Aorta (tissue), 5 donors: ENCODE measurements around the gene SVOP. TPM values are rescaled to one million over a fixed set of nuclear protein-coding genes. Genes with fewer than 3 reads are reported as not detected.
A peak's percentile ranks its signal among the peaks of the same experiment; 100 is the strongest.
"Not testable (repeated sequence)": the region's sequence is repeated elsewhere in the genome, so short reads cannot be mapped to it uniquely, and the experiment has no call there.

ENCODE experiments used
- ATAC-seq: fragments of 200-7000 bp; cut with Tn5 transposase; one replicate; pipeline ENCODE4 v1.9.1; 2022; ENCODE audit warnings: moderate library complexity; ENCODE audit not compliant: low FRiP score
- DNase-seq, 2 donors: peaks; one replicate each; pipeline ENCODE4 v3.0.0-alpha.2; 2020
- H3K27ac ChIP-seq, 2 donors: one replicate each; pipeline ENCODE4 v1.5.1; 2013; ENCODE audit warnings: low read length in 2 of 2, mild to moderate bottlenecking in 2 of 2, moderate library complexity in 2 of 2, control low read depth in 1 of 2, inconsistent platforms in 1 of 2, low read depth in 1 of 2
- H3K27me3 ChIP-seq, 2 donors: one replicate each; pipeline ENCODE4 v1.6.1; 2013; ENCODE audit warnings: control low read depth in 1 of 2, low read length in 1 of 2, mild to moderate bottlenecking in 1 of 2, moderate library complexity in 1 of 2; ENCODE audit not compliant: insufficient read depth in 2 of 2, control insufficient read depth in 1 of 2
- H3K36me3 ChIP-seq, 2 donors: one replicate each; pipeline ENCODE4 v1.6.1; 2013; ENCODE audit warnings: control low read depth in 1 of 2, low read length in 1 of 2, mild to moderate bottlenecking in 1 of 2; ENCODE audit not compliant: insufficient read depth in 2 of 2, control insufficient read depth in 1 of 2
- H3K4me1 ChIP-seq, 2 donors: one replicate each; pipeline ENCODE4 v1.6.1; 2013; ENCODE audit warnings: low read length in 2 of 2, control low read depth in 1 of 2, mild to moderate bottlenecking in 1 of 2, moderate library complexity in 1 of 2; ENCODE audit not compliant: insufficient read depth in 2 of 2, control insufficient read depth in 1 of 2
- H3K4me3 ChIP-seq, 2 donors: one replicate each; pipeline ENCODE4 v1.5.1; 2013; ENCODE audit warnings: low read length in 2 of 2, control low read depth in 1 of 2, mild to moderate bottlenecking in 1 of 2
- H3K9me3 ChIP-seq: one replicate; pipeline ENCODE4 v1.6.1; 2013; ENCODE audit warnings: mild to moderate bottlenecking, low read length; ENCODE audit not compliant: control insufficient read depth
- WGBS, 2 donors: extraction: QIAGEN DNeasy Blood & Tissue Kit; methylation state at CpG; one replicate each; pipeline ENCODE4 v1.1.7; 2013; 5-methylcytosine and 5-hydroxymethylcytosine counted together
- intact Hi-C, 2 donors: fragments of 100-400 bp; cut with DNase I; formaldehyde crosslinking; loops; one replicate each; pipeline versions ENCODE4 v1.14.2 to v1.15.0; 2022
- polyA plus RNA-seq, 2 donors: library from polyadenylated mRNA; stranded (reverse); fragments of 200-250 nt; gene quantifications; one replicate each; pipeline ENCODE4 v1.2.3, GENCODE V29; 2013
- total RNA-seq, 2 donors: library from RNA; stranded (reverse); fragmentation: NEBNext Ultra II Directional; extraction: Animal tissue kit (Norgen Biotek cat#: 25700); gene quantifications; one replicate each; pipeline ENCODE4 v1.2.1, GENCODE V29; 2021
- donor health status: healthy with polysubstance abuse.
- donor health status: Bipolar disorder and iron deficiency.
- donor health status: DM: no; HTN: no; CAD: no.
- donor health status: DM: no; HTN: no; CAD: no.
- donor health status: DM: yes; HTN: yes; CAD: no.

The SVOP gene
- total and polyA plus RNA-seq, 4 donors, result not detected

GRCh38 chr12:108861878-108862587, 158.8 kb downstream of the SVOP start:
- DNase-seq, result peak in 1 of 2 donors; percentile 73
- Histone ChIP-seq H3K4me3 (no peak overlapping the region), H3K36me3 (no peaks in the 10 kb centered on the region), H3K9me3 (no peaks in the 10 kb centered on the region), H3K27me3 (no peaks in the 10 kb centered on the region), H3K27ac (no peak overlapping the region), H3K4me1 (no peaks in the 10 kb centered on the region)
- no peak for ATAC-seq
- intact Hi-C loops, result loop anchor here in 1 of 2 donors (5.0 kb wide), 1 partner anchor 90 kb away; no protein-coding TSS in a partner anchor
- WGBS, 2 donors, result 93 to 94% methylated on average over 6 of the region's 6 CpGs

GRCh38 chr12:108860443-108860842, 160.4 kb downstream of the SVOP start:
- DNase-seq, result no peak
- intact Hi-C loops, result loop anchor here in 1 of 2 donors (5.0 kb wide), 1 partner anchor 92 kb away; no protein-coding TSS in a partner anchor
- H3K4me3 ChIP-seq, result no peak overlapping the region

GRCh38 chr12:108859923-108860291, 161.0 kb downstream of the SVOP start:
- Histone ChIP-seq H3K4me1 (no peaks in the 10 kb centered on the region), H3K4me3 (no peak overlapping the region), H3K27ac (no peak overlapping the region), H3K27me3 (no peaks in the 10 kb centered on the region), H3K36me3 (no peaks in the 10 kb centered on the region), H3K9me3 (no peaks in the 10 kb centered on the region)
- WGBS, 2 donors, result 78 to 88% methylated on average over 1 of the region's 1 CpG
- DNase-seq, result no peak
- intact Hi-C loops, result loop anchor here (5.0 to 10.0 kb wide), 3 partner anchors 53 to 295 kb away; partner anchors contain the start of genes ISCU (in 1 of the 2) and SART3 (in 1 of the 2)
- ATAC-seq, result no peak

More at GRCh38 chr12:108860443-108860842, 160.4 kb downstream of the SVOP start:
- no peak for ATAC-seq
- H3K36me3 ChIP-seq, result no peaks in the 10 kb centered on the region
- no peak overlapping the region for H3K27ac ChIP-seq
- H3K9me3 ChIP-seq, result no peaks in the 10 kb centered on the region
- 77 to 81% methylated on average over 6 of the region's 6 CpGs for WGBS, 2 donors
- no peaks in the 10 kb centered on the region for H3K4me1 ChIP-seq
- H3K27me3 ChIP-seq, result no peaks in the 10 kb centered on the region

GRCh38 chr12:108859141-108859922, 161.5 kb downstream of the SVOP start:
- H3K4me3 ChIP-seq, DNase-seq, H3K4me1 ChIP-seq, H3K9me3 ChIP-seq, H3K36me3 ChIP-seq, ATAC-seq, H3K27me3 ChIP-seq, H3K27ac ChIP-seq: not testable (repeated sequence)
- intact Hi-C loops, result loop anchor here (5.0 to 10.0 kb wide), 2 partner anchors 52 to 295 kb away; partner anchors contain the start of genes ISCU (in 1 of the 2) and SART3 (in 1 of the 2)
- 65 to 67% methylated on average over 6 of the region's 6 CpGs for WGBS, 2 donors

- intact Hi-C loops, result loop anchor here (5.0 to 10.0 kb wide), 2 partner anchors 51 to 294 kb away; partner anchors contain the start of genes ISCU (in 1 of the 2) and SART3 (in 1 of the 2)
- H3K9me3 ChIP-seq, result no peaks in the 10 kb centered on the region
- peak; percentile 66 to 80 for DNase-seq
- 13 to 16% methylated on average over 18 of the region's 18 CpGs for WGBS, 2 donors
- no peak overlapping the region for H3K4me3 ChIP-seq
- ATAC-seq, result no peak
- no peaks in the 10 kb centered on the region for H3K27me3 ChIP-seq
- H3K4me1 ChIP-seq, result peaks cover 0 to 2% of the 10 kb centered on the region in 2 donors
- H3K27ac ChIP-seq, result peak overlapping the region in 1 of 2 donors; percentile 22
- no peaks in the 10 kb centered on the region for H3K36me3 ChIP-seq
Observed at GRCh38 chr12:108858311-108859074, 162.4 kb downstream of the SVOP start.

Other genes with a start within 250 kb of the SVOP start
- 10 to 100 TPM; 60.4 to 61.6 TPM for gene SSH1, start 163.5 kb downstream of the SVOP start, total RNA-seq
- 10 to 100 TPM in 1 of 2 donors, 1 to 10 TPM in 1; 5.3 to 10.0 TPM for gene SSH1, start 163.5 kb downstream of the SVOP start, polyA plus RNA-seq
- gene DAO, start 141.0 kb downstream of the SVOP start, total RNA-seq, result not detected
- gene DAO, start 141.0 kb downstream of the SVOP start, polyA plus RNA-seq, result not detected
- gene USP30, start 31.5 kb upstream of the SVOP start, total RNA-seq, result 10 to 100 TPM in 1 of 2 donors, 1 to 10 TPM in 1; 7.3 to 14.8 TPM
- gene USP30, start 31.5 kb upstream of the SVOP start, polyA plus RNA-seq, result 1 to 10 TPM; 4.1 to 6.6 TPM
- 10 to 100 TPM; 11.0 to 12.6 TPM for gene ALKBH2, start 72.4 kb upstream of the SVOP start, total RNA-seq
- 10 to 100 TPM; 12.1 to 36.3 TPM for gene ALKBH2, start 72.4 kb upstream of the SVOP start, polyA plus RNA-seq
- 10 to 100 TPM in 1 of 2 donors, 1 to 10 TPM in 1; 9.1 to 17.6 TPM for gene UNG, start 76.5 kb upstream of the SVOP start, total RNA-seq
- gene UNG, start 76.5 kb upstream of the SVOP start, polyA plus RNA-seq, result 1 to 10 TPM; 7.4 to 8.5 TPM
- 10 to 100 TPM; 46.8 to 70.3 TPM for gene ACACB, start 95.5 kb upstream of the SVOP start, total RNA-seq
- gene ACACB, start 95.5 kb upstream of the SVOP start, polyA plus RNA-seq, result 10 to 100 TPM in 1 of 2 donors, 1 to 10 TPM in 1; 8.4 to 13.4 TPM